Body of pancreas (tissue), 4 donors: Measurements from ENCODE around the gene EPN3.

Experiments
- CTCF ChIP-seq, 7 experiments: fragments of 450-650 bp in 4 of 7; fragments of 200-600 bp in 3 of 7; sonication (generic) in 3 of 7; IDR thresholded peaks; one replicate each; pipeline ENCODE4 v1.5.1; 2016 to 2019; ENCODE audit warnings: antibody characterized with exemption in 7 of 7
- POLR2A ChIP-seq, 3 donors: fragments of 450-650 bp; IDR thresholded peaks; one replicate each; pipeline ENCODE4 v1.6.1; 2016; ENCODE audit warnings: antibody characterized with exemption in 3 of 3, mild to moderate bottlenecking in 2 of 3

- peak in 1 of 7 experiments; percentile 5 for TF ChIP-seq CTCF (IDR thresholded peaks at IDR 0.05)
- TF ChIP-seq POLR2A (IDR thresholded peaks at IDR 0.05), result peak in 1 of 3 donors; percentile 21
Observed at GRCh38 chr17:50508573-50509460, 23.7 kb upstream of the EPN3 start.
